Stromal cell of bone marrow (primary cell): Measurements from ENCODE around the gene ARMH4.

Experiments used
- DNase-seq: peaks from one replicate; pipeline ENCODE4 v3.0.0-alpha.2; 2012; ENCODE audit warnings: low read depth

ARMH4 gene

GRCh38 chr14:57960946-57961785 lies 190.8 kb downstream of the ARMH4 start:
- no peak for DNase-seq

- no peak for DNase-seq
Measured at GRCh38 chr14:57957441-57957840, 194.6 kb downstream of the ARMH4 start.
